K562 (cell line): ENCODE data around the gene SUCO. TPM values are rescaled to one million over a fixed set of nuclear protein-coding genes. Genes with fewer than 3 reads are reported as not detected.

Source experiments
- ELF2 ChIP-seq: fragments of 250-450 bp; sonication (Bioruptor Pico); IDR thresholded peaks from 2 replicates; pipeline ENCODE4 v1.5.0; 2021; ENCODE audit warnings: mild to moderate bottlenecking
- ERF ChIP-seq: fragments of 450-650 bp; formaldehyde crosslinking; IDR thresholded peaks from 2 replicates; pipeline ENCODE4 v1.4.0; 2020; ENCODE audit warnings: mild to moderate bottlenecking, mixed read lengths
- FOXJ3 ChIP-seq: sonication (generic); formaldehyde crosslinking; IDR thresholded peaks from 2 replicates; pipeline ENCODE4 v1.4.0; 2020; ENCODE audit warnings: mild to moderate bottlenecking, missing genetic modification reagents
- KDM5B ChIP-seq: fragments of 200-600 bp; sonication (generic); IDR thresholded peaks from 2 replicates; pipeline ENCODE4 v1.6.1; 2012; ENCODE audit warnings: low read depth, mild to moderate bottlenecking, moderate library complexity, low read length, control low read depth, inconsistent platforms; ENCODE audit not compliant: insufficient replicate concordance
- SP2 ChIP-seq: IDR thresholded peaks from 2 replicates; pipeline ENCODE4 v1.6.1; 2011; ENCODE audit warnings: mild to moderate bottlenecking, low read depth, low read length, moderate library complexity; ENCODE audit not compliant: poor library complexity, severe bottlenecking; ENCODE audit errors: extremely low read depth
- STAT5A ChIP-seq: IDR thresholded peaks from 2 replicates; pipeline ENCODE4 v1.6.1; 2012; ENCODE audit warnings: low read length, inconsistent platforms, borderline replicate concordance
- TFAM ChIP-seq: fragments of 250-450 bp; sonication (Bioruptor Pico); conservative IDR thresholded peaks from 2 replicates; pipeline ENCODE4 v1.5.0; 2021; ENCODE audit warnings: mild to moderate bottlenecking, moderate library complexity
- ZNF263 ChIP-seq: sonication (generic); formaldehyde crosslinking; IDR thresholded peaks from 2 replicates; pipeline ENCODE4 v1.8.0; 2022; ENCODE audit warnings: mild to moderate bottlenecking, missing genetic modification reagents, borderline replicate concordance
- ZNF282 ChIP-seq: sonication (generic); formaldehyde crosslinking; IDR thresholded peaks from 2 replicates; pipeline ENCODE4 v1.8.1; 2023; ENCODE audit warnings: missing genetic modification reagents
- ZNF695 ChIP-seq: fragments of 450-650 bp; formaldehyde crosslinking; IDR thresholded peaks from 2 replicates; pipeline ENCODE4 v1.4.0; 2020; ENCODE audit warnings: mild to moderate bottlenecking, moderate library complexity
- ZNF75A ChIP-seq: fragments of 450-650 bp; formaldehyde crosslinking; IDR thresholded peaks from 2 replicates; pipeline ENCODE4 v1.4.0; 2020; ENCODE audit warnings: mild to moderate bottlenecking
- ZNF76 ChIP-seq: fragments of 250-450 bp; sonication (Bioruptor Pico); IDR thresholded peaks from 2 replicates; pipeline ENCODE4 v1.4.0; 2020; ENCODE audit warnings: mild to moderate bottlenecking, moderate library complexity, borderline replicate concordance
- ZNF77 ChIP-seq: fragments of 250-450 bp; sonication (Bioruptor Pico); IDR thresholded peaks from 2 replicates; pipeline ENCODE4 v1.5.0; 2020
- polyA plus RNA-seq, 8 experiments: library from polyadenylated mRNA; depleted of rRNA in 4 of 8; stranded (reverse) in 5 of 8; unstranded in 3 of 8; fragments of >200 nt; fragmentation: Nextera tagmentation in 2 of 8; fragmentation: Illumina TruSeq in 1 of 8; extraction: Ambion mirVana in 2 of 8; extraction: Trizol in 1 of 8; gene quantifications; 2 replicates each; pipeline versions ENCODE4 v1.2.1 to v1.2.3, GENCODE V29; 2011 to 2014; ENCODE audit warnings: inconsistent platforms in 1 of 8, missing spikeins in 1 of 8
- total RNA-seq, 7 experiments: library from RNA; depleted of rRNA in 6 of 7; stranded (reverse); fragments of >200 nt in 6 of 7; fragmentation: Illumina TruSeq in 2 of 7; extraction: Trizol in 2 of 7; gene quantifications; 2 replicates each; pipeline versions ENCODE4 v1.2.1 to v1.2.3, GENCODE V29; 2011 to 2021; ENCODE audit warnings: low replicate concordance in 1 of 7
- TF ChIP-seq, protein P1 (sequence below): sonication (generic); formaldehyde crosslinking; IDR thresholded peaks from 2 replicates; pipeline ENCODE4 v1.8.1; 2023; ENCODE audit warnings: missing genetic modification reagents, mild to moderate bottlenecking, borderline replicate concordance
- TF ChIP-seq, protein P2 (sequence below): fragments of 250-450 bp; sonication (Bioruptor Pico); IDR thresholded peaks from 2 replicates; pipeline ENCODE4 v1.9.0; 2021; ENCODE audit warnings: mild to moderate bottlenecking
- TF ChIP-seq, protein P3 (sequence below): sonication (generic); formaldehyde crosslinking; IDR thresholded peaks from 2 replicates; pipeline ENCODE4 v1.8.1; 2023; ENCODE audit warnings: mild to moderate bottlenecking, missing genetic modification reagents
- TF ChIP-seq, protein P4 (sequence below): IDR thresholded peaks from 3 replicates; pipeline ENCODE4 v1.6.1; 2011; ENCODE audit warnings: borderline replicate concordance, mild to moderate bottlenecking, moderate library complexity; ENCODE audit not compliant: insufficient read length; ENCODE audit errors: extremely low read depth

SUCO gene
- total and polyA plus RNA-seq, 9 of the 15 experiments (the other 6 are each of a cell fraction or from before 2014, with no cell fraction given): 2.5 to 20.6 (median 14.3) TPM

DNA sequence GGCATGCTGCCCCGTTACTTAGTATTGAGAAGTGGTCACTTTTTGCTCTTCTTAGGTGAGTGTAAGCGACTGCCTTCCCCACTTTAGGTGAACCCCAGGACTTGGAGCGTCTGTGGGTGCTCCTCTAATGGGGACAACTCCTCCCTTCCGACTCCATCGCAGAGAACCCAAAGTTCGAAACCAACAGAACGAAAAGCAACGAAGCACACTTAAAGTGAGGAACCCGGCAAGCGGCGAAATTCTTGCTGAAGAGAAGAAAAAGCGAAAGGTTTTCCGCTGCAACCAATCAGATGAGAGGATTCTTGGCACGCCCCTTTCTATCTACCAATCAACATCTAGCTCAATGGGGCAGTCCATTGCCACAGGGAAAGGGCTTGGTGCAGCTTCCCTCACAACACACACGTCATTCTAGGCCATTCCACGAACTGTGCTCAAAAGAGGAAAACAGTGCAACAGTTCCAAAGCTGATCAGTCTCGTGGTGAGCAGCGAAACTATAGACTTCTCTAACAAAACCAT, 709 bp upstream of the SUCO start (continued):
- TF ChIP-seq, protein P1, sequence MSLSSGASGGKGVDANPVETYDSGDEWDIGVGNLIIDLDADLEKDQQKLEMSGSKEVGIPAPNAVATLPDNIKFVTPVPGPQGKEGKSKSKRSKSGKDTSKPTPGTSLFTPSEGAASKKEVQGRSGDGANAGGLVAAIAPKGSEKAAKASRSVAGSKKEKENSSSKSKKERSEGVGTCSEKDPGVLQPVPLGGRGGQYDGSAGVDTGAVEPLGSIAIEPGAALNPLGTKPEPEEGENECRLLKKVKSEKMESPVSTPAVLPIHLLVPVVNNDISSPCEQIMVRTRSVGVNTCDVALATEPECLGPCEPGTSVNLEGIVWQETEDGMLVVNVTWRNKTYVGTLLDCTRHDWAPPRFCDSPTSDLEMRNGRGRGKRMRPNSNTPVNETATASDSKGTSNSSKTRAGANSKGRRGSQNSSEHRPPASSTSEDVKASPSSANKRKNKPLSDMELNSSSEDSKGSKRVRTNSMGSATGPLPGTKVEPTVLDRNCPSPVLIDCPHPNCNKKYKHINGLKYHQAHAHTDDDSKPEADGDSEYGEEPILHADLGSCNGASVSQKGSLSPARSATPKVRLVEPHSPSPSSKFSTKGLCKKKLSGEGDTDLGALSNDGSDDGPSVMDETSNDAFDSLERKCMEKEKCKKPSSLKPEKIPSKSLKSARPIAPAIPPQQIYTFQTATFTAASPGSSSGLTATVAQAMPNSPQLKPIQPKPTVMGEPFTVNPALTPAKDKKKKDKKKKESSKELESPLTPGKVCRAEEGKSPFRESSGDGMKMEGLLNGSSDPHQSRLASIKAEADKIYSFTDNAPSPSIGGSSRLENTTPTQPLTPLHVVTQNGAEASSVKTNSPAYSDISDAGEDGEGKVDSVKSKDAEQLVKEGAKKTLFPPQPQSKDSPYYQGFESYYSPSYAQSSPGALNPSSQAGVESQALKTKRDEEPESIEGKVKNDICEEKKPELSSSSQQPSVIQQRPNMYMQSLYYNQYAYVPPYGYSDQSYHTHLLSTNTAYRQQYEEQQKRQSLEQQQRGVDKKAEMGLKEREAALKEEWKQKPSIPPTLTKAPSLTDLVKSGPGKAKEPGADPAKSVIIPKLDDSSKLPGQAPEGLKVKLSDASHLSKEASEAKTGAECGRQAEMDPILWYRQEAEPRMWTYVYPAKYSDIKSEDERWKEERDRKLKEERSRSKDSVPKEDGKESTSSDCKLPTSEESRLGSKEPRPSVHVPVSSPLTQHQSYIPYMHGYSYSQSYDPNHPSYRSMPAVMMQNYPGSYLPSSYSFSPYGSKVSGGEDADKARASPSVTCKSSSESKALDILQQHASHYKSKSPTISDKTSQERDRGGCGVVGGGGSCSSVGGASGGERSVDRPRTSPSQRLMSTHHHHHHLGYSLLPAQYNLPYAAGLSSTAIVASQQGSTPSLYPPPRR (CRISPR knock-in tag): peak; percentile 25; the same call in 1 of the 2 replicates
- TF ChIP-seq, protein P2, sequence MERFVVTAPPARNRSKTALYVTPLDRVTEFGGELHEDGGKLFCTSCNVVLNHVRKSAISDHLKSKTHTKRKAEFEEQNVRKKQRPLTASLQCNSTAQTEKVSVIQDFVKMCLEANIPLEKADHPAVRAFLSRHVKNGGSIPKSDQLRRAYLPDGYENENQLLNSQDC (CRISPR knock-in tag): no peak
- no peak for TF ChIP-seq STAT5A
- TF ChIP-seq ZNF263 (CRISPR knock-in tag): no peak
- TF ChIP-seq, protein P3, sequence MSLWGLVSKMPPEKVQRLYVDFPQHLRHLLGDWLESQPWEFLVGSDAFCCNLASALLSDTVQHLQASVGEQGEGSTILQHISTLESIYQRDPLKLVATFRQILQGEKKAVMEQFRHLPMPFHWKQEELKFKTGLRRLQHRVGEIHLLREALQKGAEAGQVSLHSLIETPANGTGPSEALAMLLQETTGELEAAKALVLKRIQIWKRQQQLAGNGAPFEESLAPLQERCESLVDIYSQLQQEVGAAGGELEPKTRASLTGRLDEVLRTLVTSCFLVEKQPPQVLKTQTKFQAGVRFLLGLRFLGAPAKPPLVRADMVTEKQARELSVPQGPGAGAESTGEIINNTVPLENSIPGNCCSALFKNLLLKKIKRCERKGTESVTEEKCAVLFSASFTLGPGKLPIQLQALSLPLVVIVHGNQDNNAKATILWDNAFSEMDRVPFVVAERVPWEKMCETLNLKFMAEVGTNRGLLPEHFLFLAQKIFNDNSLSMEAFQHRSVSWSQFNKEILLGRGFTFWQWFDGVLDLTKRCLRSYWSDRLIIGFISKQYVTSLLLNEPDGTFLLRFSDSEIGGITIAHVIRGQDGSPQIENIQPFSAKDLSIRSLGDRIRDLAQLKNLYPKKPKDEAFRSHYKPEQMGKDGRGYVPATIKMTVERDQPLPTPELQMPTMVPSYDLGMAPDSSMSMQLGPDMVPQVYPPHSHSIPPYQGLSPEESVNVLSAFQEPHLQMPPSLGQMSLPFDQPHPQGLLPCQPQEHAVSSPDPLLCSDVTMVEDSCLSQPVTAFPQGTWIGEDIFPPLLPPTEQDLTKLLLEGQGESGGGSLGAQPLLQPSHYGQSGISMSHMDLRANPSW (CRISPR knock-in tag): peak; percentile 28; the same call in 1 of the 2 replicates
- no peak for TF ChIP-seq ZNF77 (CRISPR knock-in tag)
- TF ChIP-seq ZNF695 (CRISPR knock-in tag): no peak
- TF ChIP-seq SP2: no peak
- peak; percentile 61; the same call in 1 of the 2 replicates for TF ChIP-seq ZNF76
- no peak for TF ChIP-seq TFAM (CRISPR knock-in tag)
- no peak for TF ChIP-seq ELF2 (CRISPR knock-in tag)
- TF ChIP-seq ZNF282: no peak
- TF ChIP-seq KDM5B: peak; percentile 93
- no peak for TF ChIP-seq FOXJ3
- no peak for TF ChIP-seq ZNF75A (CRISPR knock-in tag)
- TF ChIP-seq, protein P4, sequence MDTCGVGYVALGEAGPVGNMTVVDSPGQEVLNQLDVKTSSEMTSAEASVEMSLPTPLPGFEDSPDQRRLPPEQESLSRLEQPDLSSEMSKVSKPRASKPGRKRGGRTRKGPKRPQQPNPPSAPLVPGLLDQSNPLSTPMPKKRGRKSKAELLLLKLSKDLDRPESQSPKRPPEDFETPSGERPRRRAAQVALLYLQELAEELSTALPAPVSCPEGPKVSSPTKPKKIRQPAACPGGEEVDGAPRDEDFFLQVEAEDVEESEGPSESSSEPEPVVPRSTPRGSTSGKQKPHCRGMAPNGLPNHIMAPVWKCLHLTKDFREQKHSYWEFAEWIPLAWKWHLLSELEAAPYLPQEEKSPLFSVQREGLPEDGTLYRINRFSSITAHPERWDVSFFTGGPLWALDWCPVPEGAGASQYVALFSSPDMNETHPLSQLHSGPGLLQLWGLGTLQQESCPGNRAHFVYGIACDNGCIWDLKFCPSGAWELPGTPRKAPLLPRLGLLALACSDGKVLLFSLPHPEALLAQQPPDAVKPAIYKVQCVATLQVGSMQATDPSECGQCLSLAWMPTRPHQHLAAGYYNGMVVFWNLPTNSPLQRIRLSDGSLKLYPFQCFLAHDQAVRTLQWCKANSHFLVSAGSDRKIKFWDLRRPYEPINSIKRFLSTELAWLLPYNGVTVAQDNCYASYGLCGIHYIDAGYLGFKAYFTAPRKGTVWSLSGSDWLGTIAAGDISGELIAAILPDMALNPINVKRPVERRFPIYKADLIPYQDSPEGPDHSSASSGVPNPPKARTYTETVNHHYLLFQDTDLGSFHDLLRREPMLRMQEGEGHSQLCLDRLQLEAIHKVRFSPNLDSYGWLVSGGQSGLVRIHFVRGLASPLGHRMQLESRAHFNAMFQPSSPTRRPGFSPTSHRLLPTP: no peak
- TF ChIP-seq ERF: no peak
